Measurements from ENCODE around the gene ZAP70.

GRCh38 chr2:97669448-97669847 lies 43.9 kb upstream of the ZAP70 start, which contains the start of gene C2orf92:
- TF ChIP-seq CTCF (IDR thresholded peaks at IDR 0.05) (no peak), EZH2 (IDR thresholded peaks at IDR 0.05; ENCODE audit: borderline replicate concordance, insufficient read depth, low read depth, low read length, poor library complexity, severe bottlenecking) (no peak)
